B cell (primary cell): ENCODE data around the gene POLD1. TPM values are rescaled to one million over a fixed set of nuclear protein-coding genes. Genes with fewer than 3 reads are reported as not detected.

Experiments used
- ATAC-seq: fragments of 200-7000 bp; cut with Tn5 transposase; one replicate; pipeline ENCODE4 v1.10.0; 2021; ENCODE audit warnings: low read depth, mild to moderate bottlenecking, moderate number of reproducible peaks, moderate library complexity
- CTCF ChIA-PET: fragments of 350-600 bp; sonication (Branson Sonifier 250); formaldehyde crosslinking; loops from one replicate; lab custom pipeline; 2021; ENCODE audit warnings: antibody characterized with exemption, inconsistent platforms; lab: Charles Lee
- POLR2A ChIA-PET: fragments of 350-600 bp; sonication (Branson Sonifier 250); formaldehyde crosslinking; loops from one replicate; lab custom pipeline; 2021; ENCODE audit warnings: antibody characterized with exemption; lab: Charles Lee
- DNase-seq: peaks from one replicate; pipeline ENCODE4 v3.0.0; 2013
- H2AFZ ChIP-seq: 2 replicates; pipeline ENCODE4 v1.6.1; 2012; ENCODE audit warnings: mild to moderate bottlenecking, low read depth, low read length; ENCODE audit not compliant: insufficient read depth, poor library complexity, severe bottlenecking
- H3K27ac ChIP-seq, 2 donors: 1 replicate in 1 of 2; 2 replicates in 1 of 2; pipeline ENCODE4 v1.5.1; 2012 to 2013; ENCODE audit warnings: low read length in 2 of 2, mild to moderate bottlenecking in 2 of 2, moderate library complexity in 1 of 2
- H3K27me3 ChIP-seq, 4 experiments: fragments of 200-600 bp in 1 of 4; sonication (generic) in 1 of 4; replicated peaks in 1 of 4; 1 replicate in 2 of 4; 2 replicates in 2 of 4; pipeline versions ENCODE4 v1.6.1 to v1.7.0; 2013 to 2016; ENCODE audit warnings: low read length in 3 of 4, mild to moderate bottlenecking in 2 of 4, mixed read lengths in 1 of 4, moderate library complexity in 1 of 4; ENCODE audit not compliant: insufficient read depth in 4 of 4, control insufficient read depth in 3 of 4; ENCODE audit errors: control extremely low read depth in 1 of 4
- H3K36me3 ChIP-seq, 2 experiments: replicated peaks in 1 of 2; 1 replicate in 1 of 2; 2 replicates in 1 of 2; pipeline versions ENCODE4 v1.6.1 to v1.7.1; 2013; ENCODE audit warnings: low read length in 1 of 2; ENCODE audit not compliant: insufficient read depth in 2 of 2, control insufficient read depth in 1 of 2; ENCODE audit errors: control extremely low read depth in 1 of 2, extremely low read depth in 1 of 2
- H3K4me1 ChIP-seq, 2 donors: fragments of 200-600 bp in 1 of 2; sonication (generic) in 1 of 2; 1 replicate in 1 of 2; 2 replicates in 1 of 2; pipeline versions ENCODE4 v1.5.1 to v1.6.1; 2013 to 2017; ENCODE audit warnings: low read length in 2 of 2; ENCODE audit not compliant: control insufficient read depth in 2 of 2, insufficient read depth in 2 of 2
- H3K4me2 ChIP-seq: replicated peaks from 2 replicates; pipeline ENCODE3; 2012; ENCODE audit warnings: mild to moderate bottlenecking, low read depth, low read length; ENCODE audit not compliant: poor library complexity, severe bottlenecking
- H3K4me3 ChIP-seq, 5 experiments: fragments of 200-600 bp in 1 of 5; sonication (generic) in 1 of 5; 1 replicate in 3 of 5; 2 replicates in 2 of 5; pipeline versions ENCODE4 v1.5.1 to v1.7.0; 2011 to 2016; ENCODE audit warnings: low read length in 4 of 5, mild to moderate bottlenecking in 4 of 5, low read depth in 2 of 5, control low read depth in 1 of 5, moderate library complexity in 1 of 5; ENCODE audit not compliant: insufficient read depth in 1 of 5; ENCODE audit errors: control extremely low read depth in 1 of 5, extremely low read depth in 1 of 5
- H3K79me2 ChIP-seq: fragments of 200-600 bp; sonication (generic); one replicate; pipeline ENCODE4 v1.6.0; 2016; ENCODE audit warnings: low read length; ENCODE audit not compliant: control insufficient read depth, insufficient read depth
- H3K9ac ChIP-seq: fragments of 200-600 bp; sonication (generic); 2 replicates; pipeline ENCODE4 v1.6.1; 2017; ENCODE audit warnings: mild to moderate bottlenecking, low read length, moderate library complexity
- H3K9me3 ChIP-seq, 3 donors: one replicate each; pipeline versions ENCODE4 v1.6.1 to v1.7.1; 2013; ENCODE audit warnings: low read length in 2 of 3; ENCODE audit not compliant: control insufficient read depth in 2 of 3, insufficient read depth in 1 of 3; ENCODE audit errors: control extremely low read depth in 1 of 3
- H4K20me1 ChIP-seq: 2 replicates; pipeline ENCODE4 v1.6.0; 2012; ENCODE audit warnings: mild to moderate bottlenecking, low read length; ENCODE audit not compliant: insufficient read depth, control insufficient read depth, poor library complexity, severe bottlenecking
- H3K27ac Mint-ChIP-seq: one replicate; pipeline ENCODE4 v1.8.0; 2021; ENCODE audit warnings: mixed read lengths
- H3K27me3 Mint-ChIP-seq: one replicate; pipeline ENCODE4 v1.8.0; 2021; ENCODE audit warnings: mixed read lengths
- H3K4me1 Mint-ChIP-seq: one replicate; pipeline ENCODE4 v1.8.0; 2021; ENCODE audit warnings: mixed read lengths
- H3K4me3 Mint-ChIP-seq: one replicate; pipeline ENCODE4 v1.8.0; 2021; ENCODE audit warnings: mixed read lengths
- H3K9me3 Mint-ChIP-seq: one replicate; pipeline ENCODE4 v1.8.0; 2022; ENCODE audit warnings: mixed read lengths; ENCODE audit not compliant: insufficient read depth
- EZH2 ChIP-seq: IDR thresholded peaks from 2 replicates; pipeline ENCODE4 v1.6.1; 2012; ENCODE audit warnings: borderline replicate concordance, low read depth, mild to moderate bottlenecking, moderate library complexity, low read length; ENCODE audit not compliant: insufficient read depth, poor library complexity, severe bottlenecking
- whole genome bisulfite sequencing: methylation state at CpG from one replicate; pipeline ENCODE4 v1.1.5; 2013; ENCODE audit warnings: missing lambda C conversion rate; ENCODE audit not compliant: insufficient coverage; 5-methylcytosine and 5-hydroxymethylcytosine counted together
- intact Hi-C: fragments of 100-400 bp; cut with micrococcal nuclease; formaldehyde crosslinking; loops from one replicate; pipeline ENCODE4 v1.10.0; 2022
- polyA plus RNA-seq: library from polyadenylated mRNA; depleted of rRNA; stranded (reverse); fragments of >200 nt; gene quantifications from 2 replicates; pipeline ENCODE4 v1.2.3, GENCODE V29; 2012
- total RNA-seq, 2 donors: library from RNA; stranded (reverse); fragments of 120-200 nt in 1 of 2; gene quantifications; 1 replicate in 1 of 2; 2 replicates in 1 of 2; pipeline versions ENCODE4 v1.2.3 to v1.2.4, GENCODE V29; 2013 to 2022
- TF ChIP-seq, protein P1 (sequence below): fragments of 200-600 bp; IDR thresholded peaks from one replicate; pipeline ENCODE4 v1.8.0; 2022; ENCODE audit warnings: antibody characterized with exemption, mild to moderate bottlenecking

Gene POLD1
- total and polyA plus RNA-seq, 2 donors (not counting 1 experiment from before 2014, with no cell fraction given) = 43.6 to 65.2 TPM

- ATAC-seq (no peak), DNase-seq (no peak)
- H3K36me3 ChIP-seq = peaks cover 2 to 59% of the 10 kb centered on the region in 2 experiments
- H3K79me2 ChIP-seq = peaks cover 13% of the 10 kb centered on the region
- H3K27ac Mint-ChIP-seq = peak overlapping the region; percentile 99
- WGBS = 90% methylated on average over 17 of the region's 26 CpGs
- H3K9me3 Mint-ChIP-seq = no peaks in the 10 kb centered on the region
- no peaks in the 10 kb centered on the region for H3K27me3 ChIP-seq
- H3K4me2 ChIP-seq = peak overlapping the region; percentile 61
- peaks cover 54 to 77% of the 10 kb centered on the region in 2 donors for H3K4me1 ChIP-seq
- POLR2A ChIA-PET = interaction anchor here (1.3 to 6.0 kb wide), 4 partner anchors 10 to 85 kb away, joined by 3 to 96 read pairs (median 6); partner anchors contain the start of gene SPIB
- H3K4me3 ChIP-seq = no peak overlapping the region
- CTCF ChIA-PET = interaction anchor here (0.9 to 3.5 kb wide), 5 partner anchors 8 to 70 kb away, joined by 5 to 9 read pairs (median 6); partner anchors contain the start of gene SPIB
- intact Hi-C loops = no loop called here
- H4K20me1 ChIP-seq = peaks cover 35% of the 10 kb centered on the region
- H2AFZ ChIP-seq = no peak overlapping the region
- no peaks in the 10 kb centered on the region for H3K27me3 Mint-ChIP-seq
- peaks cover 0 to 16% (median 0%) of the 10 kb centered on the region in 3 donors for H3K9me3 ChIP-seq
- no peak overlapping the region for H3K9ac ChIP-seq
- H3K27ac ChIP-seq = peak overlapping the region; percentile 97 to 99
- TF ChIP-seq, protein P1, sequence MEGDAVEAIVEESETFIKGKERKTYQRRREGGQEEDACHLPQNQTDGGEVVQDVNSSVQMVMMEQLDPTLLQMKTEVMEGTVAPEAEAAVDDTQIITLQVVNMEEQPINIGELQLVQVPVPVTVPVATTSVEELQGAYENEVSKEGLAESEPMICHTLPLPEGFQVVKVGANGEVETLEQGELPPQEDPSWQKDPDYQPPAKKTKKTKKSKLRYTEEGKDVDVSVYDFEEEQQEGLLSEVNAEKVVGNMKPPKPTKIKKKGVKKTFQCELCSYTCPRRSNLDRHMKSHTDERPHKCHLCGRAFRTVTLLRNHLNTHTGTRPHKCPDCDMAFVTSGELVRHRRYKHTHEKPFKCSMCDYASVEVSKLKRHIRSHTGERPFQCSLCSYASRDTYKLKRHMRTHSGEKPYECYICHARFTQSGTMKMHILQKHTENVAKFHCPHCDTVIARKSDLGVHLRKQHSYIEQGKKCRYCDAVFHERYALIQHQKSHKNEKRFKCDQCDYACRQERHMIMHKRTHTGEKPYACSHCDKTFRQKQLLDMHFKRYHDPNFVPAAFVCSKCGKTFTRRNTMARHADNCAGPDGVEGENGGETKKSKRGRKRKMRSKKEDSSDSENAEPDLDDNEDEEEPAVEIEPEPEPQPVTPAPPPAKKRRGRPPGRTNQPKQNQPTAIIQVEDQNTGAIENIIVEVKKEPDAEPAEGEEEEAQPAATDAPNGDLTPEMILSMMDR = no peak
- no peak for TF ChIP-seq EZH2
- H3K4me3 Mint-ChIP-seq = peak overlapping the region; percentile 49
- peaks cover 63% of the 10 kb centered on the region for H3K4me1 Mint-ChIP-seq
These were observed 43.3 kb downstream of the POLD1 start for GRCh38 chr19:50427318-50427925.

GRCh38 chr19:50427997-50428425 is 43.9 kb downstream of the POLD1 start:
- H3K4me3 Mint-ChIP-seq = peak overlapping the region; percentile 49
- peaks cover 2 to 54% of the 10 kb centered on the region in 2 experiments for H3K36me3 ChIP-seq

More at GRCh38 chr19:50427997-50428425, 43.9 kb downstream of the POLD1 start:
- peak overlapping the region; percentile 61 for H3K4me2 ChIP-seq
- H3K79me2 ChIP-seq = peaks cover 7% of the 10 kb centered on the region
- peaks cover 65% of the 10 kb centered on the region for H3K4me1 Mint-ChIP-seq
- ATAC-seq (peak; percentile 25), DNase-seq (peak; percentile 94)
- 5% methylated on average over 37 of the region's 38 CpGs for WGBS
- peaks cover 29% of the 10 kb centered on the region for H4K20me1 ChIP-seq
- peak overlapping the region; percentile 97 to 99 for H3K27ac ChIP-seq
- H3K4me1 ChIP-seq = peaks cover 54 to 77% of the 10 kb centered on the region in 2 donors
- H3K27ac Mint-ChIP-seq = peak overlapping the region; percentile 99
- H3K4me3 ChIP-seq = peak overlapping the region in 1 of 5 experiments; percentile 13
- intact Hi-C loops = no loop called here
- no peaks in the 10 kb centered on the region for H3K9me3 Mint-ChIP-seq
- TF ChIP-seq, protein P1 = no peak
- no peak for TF ChIP-seq EZH2
- POLR2A ChIA-PET = interaction anchor here (1.3 to 6.0 kb wide), 4 partner anchors 10 to 85 kb away, joined by 3 to 96 read pairs (median 6); partner anchors contain the start of gene SPIB
- H3K27me3 Mint-ChIP-seq = no peaks in the 10 kb centered on the region
- H3K9ac ChIP-seq = no peak overlapping the region
- CTCF ChIA-PET = interaction anchor here (0.6 to 3.5 kb wide), 7 partner anchors 9 to 280 kb away, joined by 3 to 9 read pairs (median 5); partner anchors contain the start of gene SPIB
- H3K27me3 ChIP-seq = no peaks in the 10 kb centered on the region
- peaks cover 0 to 16% (median 0%) of the 10 kb centered on the region in 3 donors for H3K9me3 ChIP-seq
- no peak overlapping the region for H2AFZ ChIP-seq
